ENCODE measurements around the gene DLD. TPM values are rescaled to one million over a fixed set of nuclear protein-coding genes. Genes with fewer than 3 reads are reported as not detected.

Gene DLD
- total and polyA plus RNA-seq, 9 of the 15 experiments (the other 6 are each of a cell fraction or from before 2014, with no cell fraction given): 130 to 639 (median 247) TPM

DNA sequence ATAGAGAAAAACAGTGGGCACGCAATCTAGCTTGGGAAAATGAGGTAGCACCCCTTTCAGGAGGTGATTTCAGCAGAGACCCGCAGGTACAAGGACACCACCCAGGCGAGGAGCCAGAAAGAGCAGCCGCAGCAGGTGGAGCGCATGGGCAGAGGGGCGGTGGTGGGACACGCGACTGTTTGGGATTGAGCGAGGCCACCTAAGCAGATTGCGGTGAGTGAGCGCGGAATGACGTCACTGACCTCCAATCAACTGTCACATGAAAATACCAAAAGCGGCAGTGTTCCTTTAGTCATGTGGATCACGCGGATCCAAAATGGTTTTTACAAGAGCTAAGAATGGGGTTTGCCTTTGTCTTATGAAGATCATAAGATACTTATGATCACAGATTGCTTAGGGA lies 47.8 kb upstream of the DLD start:
- Histone ChIP-seq H3K27me3 (ENCODE audit: control insufficient read depth in 2 of 2, insufficient read depth in 2 of 2, low read length in 2 of 2) (no peaks in the 10 kb centered on the region), H3K36me3 (ENCODE audit: control insufficient read depth, insufficient read depth, low read length) (no peaks in the 10 kb centered on the region), H3K4me1 (replicated peaks in 1 of 2; ENCODE audit: control insufficient read depth in 2 of 2, insufficient read depth in 2 of 2, low read length in 2 of 2) (peaks cover 4% of the 10 kb centered on the region in 2 experiments; a peak in 4 of 5 replicates), H2AFZ (ENCODE audit: low read depth, low read length) (peak overlapping the region; percentile 57), H3K27ac (ENCODE audit: extremely low read depth, low read depth, low read length) (no peak overlapping the region), H3K9me3 (replicated peaks; ENCODE audit: control insufficient read depth, insufficient read depth, low read depth, low read length) (no peaks in the 10 kb centered on the region), H3K9me1 (ENCODE audit: control insufficient read depth, insufficient read depth, low read length) (no peaks in the 10 kb centered on the region), H3K79me2 (ENCODE audit: control insufficient read depth, insufficient read depth, low read length) (no peaks in the 10 kb centered on the region), H3K9ac (ENCODE audit: insufficient read depth in 1 of 2, low read depth in 2 of 2, low read length in 2 of 2) (no peak overlapping the region), H4K20me1 (replicated peaks; ENCODE audit: control insufficient read depth, insufficient read depth, low read length) (no peaks in the 10 kb centered on the region), H3K4me3 (no peak overlapping the region), H3K4me2 (ENCODE audit: insufficient read depth, low read length) (no peak overlapping the region)
- peak; percentile 54 for ATAC-seq
- FAIRE-seq: no peak
- 76% methylated on average over 16 of the region's 16 CpGs for whole genome bisulfite sequencing (ENCODE audit: insufficient coverage, low coverage, missing lambda C conversion rate)
- ChIA-PET CTCF (ENCODE audit: low intra/inter-chr PET ratio) (no interaction called here), POLR2A (interaction anchor here (0.7 kb wide), 1 partner anchor 49 kb away, joined by 3 read pairs; no protein-coding TSS in a partner anchor)
- no TSS peak for BruUV-seq (replicated peaks)
- in situ Hi-C loops (cut with MboI) (no loop called here), intact Hi-C loops (cut with micrococcal nuclease) (no loop called here)
- DNase-seq (ENCODE audit: extremely low read depth in 1 of 4, low spot score in 3 of 4): peak in 1 of 4 experiments; percentile 33
- TF ChIP-seq ATF1 (CRISPR knock-in tag; IDR thresholded peaks at IDR 0.05): no peak
- TF ChIP-seq ATF1 (tag; IDR thresholded peaks at IDR 0.05): peak; percentile 71
- TF ChIP-seq CBX3 (IDR thresholded peaks at IDR 0.05; ENCODE audit: borderline replicate concordance in 1 of 2, low read length in 2 of 2): peak in 1 of 2 experiments; percentile 59; a peak in 1 of 3 replicates
- no peak for TF ChIP-seq NR1H2 (CRISPR knock-in tag; IDR thresholded peaks at IDR 0.05)
- TF ChIP-seq, protein P1, sequence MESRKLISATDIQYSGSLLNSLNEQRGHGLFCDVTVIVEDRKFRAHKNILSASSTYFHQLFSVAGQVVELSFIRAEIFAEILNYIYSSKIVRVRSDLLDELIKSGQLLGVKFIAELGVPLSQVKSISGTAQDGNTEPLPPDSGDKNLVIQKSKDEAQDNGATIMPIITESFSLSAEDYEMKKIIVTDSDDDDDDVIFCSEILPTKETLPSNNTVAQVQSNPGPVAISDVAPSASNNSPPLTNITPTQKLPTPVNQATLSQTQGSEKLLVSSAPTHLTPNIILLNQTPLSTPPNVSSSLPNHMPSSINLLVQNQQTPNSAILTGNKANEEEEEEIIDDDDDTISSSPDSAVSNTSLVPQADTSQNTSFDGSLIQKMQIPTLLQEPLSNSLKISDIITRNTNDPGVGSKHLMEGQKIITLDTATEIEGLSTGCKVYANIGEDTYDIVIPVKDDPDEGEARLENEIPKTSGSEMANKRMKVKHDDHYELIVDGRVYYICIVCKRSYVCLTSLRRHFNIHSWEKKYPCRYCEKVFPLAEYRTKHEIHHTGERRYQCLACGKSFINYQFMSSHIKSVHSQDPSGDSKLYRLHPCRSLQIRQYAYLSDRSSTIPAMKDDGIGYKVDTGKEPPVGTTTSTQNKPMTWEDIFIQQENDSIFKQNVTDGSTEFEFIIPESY (CRISPR knock-in tag; IDR thresholded peaks at IDR 0.05): peak; percentile 90
- TF ChIP-seq ATF7 (IDR thresholded peaks at IDR 0.05): peak; percentile 88
- peak; percentile 62; the same call in 1 of the 2 replicates for TF ChIP-seq JUND (IDR thresholded peaks at IDR 0.05; ENCODE audit: borderline replicate concordance, low read depth, low read length)
- peak; percentile 35; the same call in 1 of the 3 replicates for TF ChIP-seq JUND (tag; IDR thresholded peaks at IDR 0.05; ENCODE audit: borderline replicate concordance, low read depth, low read length)
- TF ChIP-seq, protein P2, sequence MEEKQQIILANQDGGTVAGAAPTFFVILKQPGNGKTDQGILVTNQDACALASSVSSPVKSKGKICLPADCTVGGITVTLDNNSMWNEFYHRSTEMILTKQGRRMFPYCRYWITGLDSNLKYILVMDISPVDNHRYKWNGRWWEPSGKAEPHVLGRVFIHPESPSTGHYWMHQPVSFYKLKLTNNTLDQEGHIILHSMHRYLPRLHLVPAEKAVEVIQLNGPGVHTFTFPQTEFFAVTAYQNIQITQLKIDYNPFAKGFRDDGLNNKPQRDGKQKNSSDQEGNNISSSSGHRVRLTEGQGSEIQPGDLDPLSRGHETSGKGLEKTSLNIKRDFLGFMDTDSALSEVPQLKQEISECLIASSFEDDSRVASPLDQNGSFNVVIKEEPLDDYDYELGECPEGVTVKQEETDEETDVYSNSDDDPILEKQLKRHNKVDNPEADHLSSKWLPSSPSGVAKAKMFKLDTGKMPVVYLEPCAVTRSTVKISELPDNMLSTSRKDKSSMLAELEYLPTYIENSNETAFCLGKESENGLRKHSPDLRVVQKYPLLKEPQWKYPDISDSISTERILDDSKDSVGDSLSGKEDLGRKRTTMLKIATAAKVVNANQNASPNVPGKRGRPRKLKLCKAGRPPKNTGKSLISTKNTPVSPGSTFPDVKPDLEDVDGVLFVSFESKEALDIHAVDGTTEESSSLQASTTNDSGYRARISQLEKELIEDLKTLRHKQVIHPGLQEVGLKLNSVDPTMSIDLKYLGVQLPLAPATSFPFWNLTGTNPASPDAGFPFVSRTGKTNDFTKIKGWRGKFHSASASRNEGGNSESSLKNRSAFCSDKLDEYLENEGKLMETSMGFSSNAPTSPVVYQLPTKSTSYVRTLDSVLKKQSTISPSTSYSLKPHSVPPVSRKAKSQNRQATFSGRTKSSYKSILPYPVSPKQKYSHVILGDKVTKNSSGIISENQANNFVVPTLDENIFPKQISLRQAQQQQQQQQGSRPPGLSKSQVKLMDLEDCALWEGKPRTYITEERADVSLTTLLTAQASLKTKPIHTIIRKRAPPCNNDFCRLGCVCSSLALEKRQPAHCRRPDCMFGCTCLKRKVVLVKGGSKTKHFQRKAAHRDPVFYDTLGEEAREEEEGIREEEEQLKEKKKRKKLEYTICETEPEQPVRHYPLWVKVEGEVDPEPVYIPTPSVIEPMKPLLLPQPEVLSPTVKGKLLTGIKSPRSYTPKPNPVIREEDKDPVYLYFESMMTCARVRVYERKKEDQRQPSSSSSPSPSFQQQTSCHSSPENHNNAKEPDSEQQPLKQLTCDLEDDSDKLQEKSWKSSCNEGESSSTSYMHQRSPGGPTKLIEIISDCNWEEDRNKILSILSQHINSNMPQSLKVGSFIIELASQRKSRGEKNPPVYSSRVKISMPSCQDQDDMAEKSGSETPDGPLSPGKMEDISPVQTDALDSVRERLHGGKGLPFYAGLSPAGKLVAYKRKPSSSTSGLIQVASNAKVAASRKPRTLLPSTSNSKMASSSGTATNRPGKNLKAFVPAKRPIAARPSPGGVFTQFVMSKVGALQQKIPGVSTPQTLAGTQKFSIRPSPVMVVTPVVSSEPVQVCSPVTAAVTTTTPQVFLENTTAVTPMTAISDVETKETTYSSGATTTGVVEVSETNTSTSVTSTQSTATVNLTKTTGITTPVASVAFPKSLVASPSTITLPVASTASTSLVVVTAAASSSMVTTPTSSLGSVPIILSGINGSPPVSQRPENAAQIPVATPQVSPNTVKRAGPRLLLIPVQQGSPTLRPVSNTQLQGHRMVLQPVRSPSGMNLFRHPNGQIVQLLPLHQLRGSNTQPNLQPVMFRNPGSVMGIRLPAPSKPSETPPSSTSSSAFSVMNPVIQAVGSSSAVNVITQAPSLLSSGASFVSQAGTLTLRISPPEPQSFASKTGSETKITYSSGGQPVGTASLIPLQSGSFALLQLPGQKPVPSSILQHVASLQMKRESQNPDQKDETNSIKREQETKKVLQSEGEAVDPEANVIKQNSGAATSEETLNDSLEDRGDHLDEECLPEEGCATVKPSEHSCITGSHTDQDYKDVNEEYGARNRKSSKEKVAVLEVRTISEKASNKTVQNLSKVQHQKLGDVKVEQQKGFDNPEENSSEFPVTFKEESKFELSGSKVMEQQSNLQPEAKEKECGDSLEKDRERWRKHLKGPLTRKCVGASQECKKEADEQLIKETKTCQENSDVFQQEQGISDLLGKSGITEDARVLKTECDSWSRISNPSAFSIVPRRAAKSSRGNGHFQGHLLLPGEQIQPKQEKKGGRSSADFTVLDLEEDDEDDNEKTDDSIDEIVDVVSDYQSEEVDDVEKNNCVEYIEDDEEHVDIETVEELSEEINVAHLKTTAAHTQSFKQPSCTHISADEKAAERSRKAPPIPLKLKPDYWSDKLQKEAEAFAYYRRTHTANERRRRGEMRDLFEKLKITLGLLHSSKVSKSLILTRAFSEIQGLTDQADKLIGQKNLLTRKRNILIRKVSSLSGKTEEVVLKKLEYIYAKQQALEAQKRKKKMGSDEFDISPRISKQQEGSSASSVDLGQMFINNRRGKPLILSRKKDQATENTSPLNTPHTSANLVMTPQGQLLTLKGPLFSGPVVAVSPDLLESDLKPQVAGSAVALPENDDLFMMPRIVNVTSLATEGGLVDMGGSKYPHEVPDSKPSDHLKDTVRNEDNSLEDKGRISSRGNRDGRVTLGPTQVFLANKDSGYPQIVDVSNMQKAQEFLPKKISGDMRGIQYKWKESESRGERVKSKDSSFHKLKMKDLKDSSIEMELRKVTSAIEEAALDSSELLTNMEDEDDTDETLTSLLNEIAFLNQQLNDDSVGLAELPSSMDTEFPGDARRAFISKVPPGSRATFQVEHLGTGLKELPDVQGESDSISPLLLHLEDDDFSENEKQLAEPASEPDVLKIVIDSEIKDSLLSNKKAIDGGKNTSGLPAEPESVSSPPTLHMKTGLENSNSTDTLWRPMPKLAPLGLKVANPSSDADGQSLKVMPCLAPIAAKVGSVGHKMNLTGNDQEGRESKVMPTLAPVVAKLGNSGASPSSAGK (IDR thresholded peaks at IDR 0.05): peak; percentile 15; the same call in 1 of the 2 replicates
